Skin epidermis (tissue), 12 donors: Measurements from ENCODE around the gene CCDC40.

Source experiments
- H3K27ac ChIP-seq, 21 experiments: fragments of 200-600 bp; sonication (generic) in 11 of 21; one replicate each; pipeline ENCODE4 v1.5.0; 2020; ENCODE audit warnings: mild to moderate bottlenecking in 3 of 21, inconsistent platforms in 2 of 21, moderate library complexity in 2 of 21
- H3K4me3 ChIP-seq, 7 experiments: fragments of 200-600 bp; sonication (generic) in 2 of 7; one replicate each; pipeline ENCODE4 v1.5.0; 2020; ENCODE audit warnings: inconsistent platforms in 2 of 7, mild to moderate bottlenecking in 2 of 7, moderate library complexity in 1 of 7

CCDC40 gene

GRCh38 chr17:80147035-80147822 is 110.8 kb downstream of the CCDC40 start, which contains the start of gene EIF4A3:
Gene EIF4A3 (minus strand): TSS chr17:80147128. CDS start chr17:80146961, 167 bp downstream.
- H3K27ac ChIP-seq = peak within 1 kb of the TSS; percentile 75 to 99 (median 97)
- H3K4me3 ChIP-seq = peak within 1 kb of the TSS; percentile 82 to 100 (median 94)
